ENCODE results near the gene SH3RF1. TPM values are rescaled to one million over a fixed set of nuclear protein-coding genes. Genes with fewer than 3 reads are reported as not detected.

SH3RF1 gene
- total RNA-seq, 1 experiment from 2014 or later: 59.5 TPM

DNA sequence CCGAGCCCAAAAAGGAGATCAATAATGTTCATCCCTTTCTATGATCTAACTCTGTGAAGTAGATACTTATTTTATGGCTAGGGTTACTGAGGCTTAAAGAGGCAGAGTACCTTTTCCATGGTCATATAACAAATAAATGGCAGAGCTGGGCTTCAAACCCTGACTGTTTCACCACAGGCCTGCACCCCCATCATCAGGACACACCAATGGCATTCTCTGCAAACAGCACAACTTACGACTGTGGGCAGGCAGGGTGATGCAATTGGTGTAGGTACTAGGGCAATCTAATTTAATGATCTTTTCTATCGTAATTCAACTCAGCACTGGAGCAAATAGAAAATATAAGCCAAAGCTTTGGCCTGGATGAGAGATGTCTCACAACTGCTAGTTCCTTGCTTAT is 141.9 kb downstream of the SH3RF1 start:
- Histone ChIP-seq H3K27ac (ENCODE audit: low read depth, low read length) (no peak overlapping the region), H3K36me3 (ENCODE audit: control insufficient read depth in 1 of 2, insufficient read depth in 2 of 2, low read length in 2 of 2) (peaks cover 15 to 39% of the 10 kb centered on the region in 2 experiments), H4K20me1 (ENCODE audit: insufficient read depth) (peaks cover 3% of the 10 kb centered on the region; the same call in 1 of the 2 replicates), H3K79me2 (ENCODE audit: insufficient read depth, low read length) (peaks cover 9% of the 10 kb centered on the region), H3K9me2 (ENCODE audit: insufficient read depth) (no peaks in the 10 kb centered on the region), H3K4me1 (ENCODE audit: control insufficient read depth in 1 of 2, insufficient read depth in 2 of 2, low read length in 2 of 2) (no peaks in the 10 kb centered on the region), H3K4me3 (replicated peaks in 1 of 2; ENCODE audit: low read depth in 1 of 2, low read length in 2 of 2) (no peak overlapping the region), H2AFZ (ENCODE audit: low read depth, low read length, poor library complexity, severe bottlenecking) (no peak overlapping the region), H3K27me3 (ENCODE audit: insufficient read depth, low read length) (no peaks in the 10 kb centered on the region), H3K9ac (ENCODE audit: low read length) (no peak overlapping the region), H3K4me2 (ENCODE audit: low read length) (no peak overlapping the region), H3K9me3 (ENCODE audit: control insufficient read depth in 1 of 2, insufficient read depth in 1 of 2, low read depth in 1 of 2, low read length in 2 of 2) (no peaks in the 10 kb centered on the region)
- ATAC-seq (no peak), DNase-seq (ENCODE audit: low read depth, low spot score) (no peak)
- BruUV-seq (replicated peaks): TSS peak; percentile 29
- ChIA-PET CTCF (no interaction called here), RAD21 (ENCODE audit: low non-redundant PET in 1 of 2, low total read pairs in 2 of 2, uncharacterized antibody in 2 of 2, unreplicated experiment in 2 of 2) (no interaction called here), POLR2A (no interaction called here)
- TF ChIP-seq ELF1 (IDR thresholded peaks at IDR 0.05; ENCODE audit: borderline replicate concordance, low read depth) (no peak), TCF7L2 (IDR thresholded peaks at IDR 0.05; ENCODE audit: borderline replicate concordance, extremely low read depth, insufficient read depth, insufficient read length) (no peak), CEBPB (IDR thresholded peaks at IDR 0.05; ENCODE audit: low read depth) (peak; percentile 48)
- intact Hi-C loops (cut with micrococcal nuclease): no loop called here

DNA sequence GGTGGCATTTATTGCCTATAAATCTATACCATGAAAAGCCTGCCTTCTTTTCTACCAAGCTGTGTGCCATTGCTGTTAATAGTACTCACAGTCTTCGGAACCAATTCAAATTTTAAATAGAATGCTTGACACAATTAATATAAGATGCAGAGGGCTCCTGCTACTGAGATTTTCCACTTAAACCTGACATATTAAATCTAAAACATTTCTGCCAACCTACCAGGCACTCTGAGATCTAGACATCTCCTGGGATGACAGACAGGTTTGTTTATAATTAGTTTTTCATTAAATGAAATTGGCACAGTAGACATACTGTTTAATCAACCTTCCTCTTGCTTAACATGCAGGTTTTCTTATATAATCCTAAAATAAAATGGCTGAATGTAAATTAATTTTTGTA is 143.4 kb downstream of the SH3RF1 start:
- POLR2A ChIA-PET: no interaction called here
- Histone ChIP-seq H3K9ac (ENCODE audit: low read length) (no peak overlapping the region), H3K27ac (ENCODE audit: low read depth, low read length) (no peak overlapping the region), H3K4me1 (ENCODE audit: control insufficient read depth in 1 of 2, insufficient read depth in 2 of 2, low read length in 2 of 2) (no peaks in the 10 kb centered on the region), H3K36me3 (ENCODE audit: control insufficient read depth in 1 of 2, insufficient read depth in 2 of 2, low read length in 2 of 2) (peaks cover 15 to 39% of the 10 kb centered on the region in 2 experiments), H3K9me2 (ENCODE audit: insufficient read depth) (no peaks in the 10 kb centered on the region), H4K20me1 (ENCODE audit: insufficient read depth) (peaks cover 3% of the 10 kb centered on the region; the same call in 1 of the 2 replicates), H3K27me3 (ENCODE audit: insufficient read depth, low read length) (no peaks in the 10 kb centered on the region), H3K4me3 (replicated peaks in 1 of 2; ENCODE audit: low read depth in 1 of 2, low read length in 2 of 2) (no peak overlapping the region), H3K9me3 (ENCODE audit: control insufficient read depth in 1 of 2, insufficient read depth in 1 of 2, low read depth in 1 of 2, low read length in 2 of 2) (no peaks in the 10 kb centered on the region), H2AFZ (ENCODE audit: low read depth, low read length, poor library complexity, severe bottlenecking) (no peak overlapping the region), H3K79me2 (ENCODE audit: insufficient read depth, low read length) (peaks cover 9% of the 10 kb centered on the region), H3K4me2 (ENCODE audit: low read length) (no peak overlapping the region)
- ATAC-seq (no peak), DNase-seq (ENCODE audit: low read depth, low spot score) (no peak)
- CTCF ChIA-PET: no interaction called here
- RAD21 ChIA-PET (ENCODE audit: low non-redundant PET in 1 of 2, low total read pairs in 2 of 2, uncharacterized antibody in 2 of 2, unreplicated experiment in 2 of 2): no interaction called here
- intact Hi-C loops (cut with micrococcal nuclease): no loop called here
- TF ChIP-seq SP1 (IDR thresholded peaks at IDR 0.05; ENCODE audit: low read depth) (no peak), RAD21 (IDR thresholded peaks at IDR 0.05; ENCODE audit: low read depth) (no peak), FOSL1 (IDR thresholded peaks at IDR 0.05; ENCODE audit: low read depth) (no peak), CEBPB (IDR thresholded peaks at IDR 0.05; ENCODE audit: low read depth) (no peak), JUND (IDR thresholded peaks at IDR 0.05) (no peak), EGR1 (IDR thresholded peaks at IDR 0.05; ENCODE audit: low read depth) (no peak)
- TF ChIP-seq, protein P1, sequence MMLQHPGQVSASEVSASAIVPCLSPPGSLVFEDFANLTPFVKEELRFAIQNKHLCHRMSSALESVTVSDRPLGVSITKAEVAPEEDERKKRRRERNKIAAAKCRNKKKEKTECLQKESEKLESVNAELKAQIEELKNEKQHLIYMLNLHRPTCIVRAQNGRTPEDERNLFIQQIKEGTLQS (IDR thresholded peaks at IDR 0.05): no peak
- no TSS peak for BruUV-seq (replicated peaks)
